ENCODE measurements around the gene CNTN5. TPM values are rescaled to one million over a fixed set of nuclear protein-coding genes. Genes with fewer than 3 reads are reported as not detected.

Gene CNTN5
- total RNA-seq, 1 experiment from 2014 or later: not detected

DNA sequence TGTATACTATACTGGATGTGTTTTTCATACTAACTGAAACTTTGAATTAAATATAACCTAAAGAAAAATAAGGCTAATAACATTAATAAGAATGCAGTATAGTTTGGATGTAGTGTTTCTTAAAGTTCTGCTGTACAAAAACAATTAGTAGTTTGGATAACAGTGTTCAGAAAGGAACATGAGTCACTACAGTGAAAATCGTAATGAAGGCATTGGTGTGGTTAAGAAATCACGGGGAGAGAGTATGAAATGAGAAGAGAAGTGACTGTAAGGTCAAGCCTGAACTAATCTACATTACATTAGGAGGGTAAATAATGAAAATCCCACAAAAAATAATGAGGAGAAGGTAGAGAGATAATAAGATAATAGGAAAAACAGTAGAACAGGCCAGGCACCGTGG lies 939.8 kb downstream of the CNTN5 start:
- H3K56ac ChIP-seq (ENCODE audit: insufficient read length, low read depth, low read length): no peak overlapping the region
- no peak overlapping the region for H2BK5ac ChIP-seq (ENCODE audit: insufficient read length, low read length)
- no peak for DNase-seq
- H2BK120ac ChIP-seq (ENCODE audit: low read depth, low read length, poor library complexity, severe bottlenecking): no peak overlapping the region
- WGBS (ENCODE audit: extremely low coverage, insufficient read length, low lambda C conversion rate): no CpG with 5 or more reads among the region's 3 CpGs
- H3T11ph ChIP-seq (ENCODE audit: low read length): no peak overlapping the region
- Mint-ChIP-seq H3K4me1 (no peaks in the 10 kb centered on the region), H3K9me3 (peaks cover 2 to 4% of the 10 kb centered on the region in 2 experiments; a peak in 4 of 5 replicates), H3K27ac (no peak overlapping the region), H3K27me3 (ENCODE audit: low read depth) (no peaks in the 10 kb centered on the region; the same call in 1 of the 2 replicates), H3K4me3 (no peak overlapping the region), H3K36me3 (ENCODE audit: insufficient read depth in 1 of 3, low read depth in 3 of 3) (no peaks in the 10 kb centered on the region; a peak in 1 of 7 replicates)
- H3K27ac ChIP-seq (ENCODE audit: insufficient read length, low read depth, low read length): no peak overlapping the region
- H3K9me3 ChIP-seq (ENCODE audit: control insufficient read depth, low read depth, low read length): no peaks in the 10 kb centered on the region
- no peaks in the 10 kb centered on the region for H4K20me1 ChIP-seq (ENCODE audit: control insufficient read depth, insufficient read depth, insufficient read length)
- H2BK12ac ChIP-seq (ENCODE audit: insufficient read length, low read depth, low read length): no peak overlapping the region
- no peaks in the 10 kb centered on the region for H3K79me2 ChIP-seq (ENCODE audit: insufficient read depth, low read length)
- TF ChIP-seq, protein P1, sequence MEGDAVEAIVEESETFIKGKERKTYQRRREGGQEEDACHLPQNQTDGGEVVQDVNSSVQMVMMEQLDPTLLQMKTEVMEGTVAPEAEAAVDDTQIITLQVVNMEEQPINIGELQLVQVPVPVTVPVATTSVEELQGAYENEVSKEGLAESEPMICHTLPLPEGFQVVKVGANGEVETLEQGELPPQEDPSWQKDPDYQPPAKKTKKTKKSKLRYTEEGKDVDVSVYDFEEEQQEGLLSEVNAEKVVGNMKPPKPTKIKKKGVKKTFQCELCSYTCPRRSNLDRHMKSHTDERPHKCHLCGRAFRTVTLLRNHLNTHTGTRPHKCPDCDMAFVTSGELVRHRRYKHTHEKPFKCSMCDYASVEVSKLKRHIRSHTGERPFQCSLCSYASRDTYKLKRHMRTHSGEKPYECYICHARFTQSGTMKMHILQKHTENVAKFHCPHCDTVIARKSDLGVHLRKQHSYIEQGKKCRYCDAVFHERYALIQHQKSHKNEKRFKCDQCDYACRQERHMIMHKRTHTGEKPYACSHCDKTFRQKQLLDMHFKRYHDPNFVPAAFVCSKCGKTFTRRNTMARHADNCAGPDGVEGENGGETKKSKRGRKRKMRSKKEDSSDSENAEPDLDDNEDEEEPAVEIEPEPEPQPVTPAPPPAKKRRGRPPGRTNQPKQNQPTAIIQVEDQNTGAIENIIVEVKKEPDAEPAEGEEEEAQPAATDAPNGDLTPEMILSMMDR (conservative IDR thresholded peaks at IDR 0.05): no peak
- no peak overlapping the region for H3K9ac ChIP-seq (ENCODE audit: extremely low read depth, insufficient read length, low read length)
- no peak overlapping the region for H3K23ac ChIP-seq (ENCODE audit: insufficient read length, low read depth, low read length)
- H2BK15ac ChIP-seq (ENCODE audit: low read depth, low read length): no peak overlapping the region
- no peak overlapping the region for H4K91ac ChIP-seq (ENCODE audit: insufficient read length, low read depth, low read length)
- no peaks in the 10 kb centered on the region for H3K23me2 ChIP-seq (ENCODE audit: insufficient read length, low read depth, low read length, poor library complexity, severe bottlenecking)
- no peak overlapping the region for H3K18ac ChIP-seq (ENCODE audit: insufficient read length, low read depth, low read length)
- H3K4ac ChIP-seq (ENCODE audit: low read depth, low read length): no peak overlapping the region
- no peak overlapping the region for H4K5ac ChIP-seq (ENCODE audit: insufficient read length, low read depth, low read length)
- no peaks in the 10 kb centered on the region for H3K27me3 ChIP-seq (ENCODE audit: insufficient read depth, low read length)
- H3K79me1 ChIP-seq (ENCODE audit: insufficient read depth, low read depth, low read length, poor library complexity, severe bottlenecking): no peaks in the 10 kb centered on the region
- no peak overlapping the region for H4K8ac ChIP-seq (replicated peaks; ENCODE audit: insufficient read length, low read depth, low read length)
- no peak overlapping the region for H3K14ac ChIP-seq (ENCODE audit: insufficient read depth, low read length)
- H2AK5ac ChIP-seq (ENCODE audit: insufficient read length, low read length): no peak overlapping the region
- H2AFZ ChIP-seq (ENCODE audit: low read length): no peak overlapping the region
- H3K4me1 ChIP-seq (ENCODE audit: insufficient read depth, low read length): no peaks in the 10 kb centered on the region
- no peak overlapping the region for H2BK20ac ChIP-seq (ENCODE audit: low read depth, low read length, poor library complexity, severe bottlenecking)
- no peak overlapping the region for H3K4me2 ChIP-seq (ENCODE audit: insufficient read depth, insufficient read length, low read length)
